ENCODE results near the gene SSX2.
"Not testable (repeated sequence)": the region's sequence is repeated elsewhere in the genome, so short reads cannot be mapped to it uniquely, and the experiment has no call there.

DNA sequence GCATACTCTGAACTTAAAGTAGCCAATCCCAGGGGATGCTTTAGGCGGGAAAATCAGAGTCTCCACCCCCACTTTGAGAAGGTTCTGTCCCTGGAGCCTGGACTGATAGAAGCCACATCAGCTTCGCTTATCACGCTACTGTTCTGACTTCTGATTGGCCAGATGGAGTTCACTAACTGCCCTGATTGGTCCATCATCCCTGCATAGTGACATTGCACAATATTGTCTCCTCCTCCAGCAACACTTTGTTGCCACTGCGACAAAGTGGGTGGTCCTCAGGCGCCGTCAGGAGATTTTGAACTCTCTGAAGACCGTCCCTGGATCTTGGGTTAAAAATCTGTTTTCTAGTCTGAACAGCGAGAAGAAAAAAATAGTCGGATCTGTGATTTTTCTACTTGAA, 52.2 kb downstream of the SSX2 start, which contains the start of gene SSX7:
- TF ChIP-seq, protein P1, sequence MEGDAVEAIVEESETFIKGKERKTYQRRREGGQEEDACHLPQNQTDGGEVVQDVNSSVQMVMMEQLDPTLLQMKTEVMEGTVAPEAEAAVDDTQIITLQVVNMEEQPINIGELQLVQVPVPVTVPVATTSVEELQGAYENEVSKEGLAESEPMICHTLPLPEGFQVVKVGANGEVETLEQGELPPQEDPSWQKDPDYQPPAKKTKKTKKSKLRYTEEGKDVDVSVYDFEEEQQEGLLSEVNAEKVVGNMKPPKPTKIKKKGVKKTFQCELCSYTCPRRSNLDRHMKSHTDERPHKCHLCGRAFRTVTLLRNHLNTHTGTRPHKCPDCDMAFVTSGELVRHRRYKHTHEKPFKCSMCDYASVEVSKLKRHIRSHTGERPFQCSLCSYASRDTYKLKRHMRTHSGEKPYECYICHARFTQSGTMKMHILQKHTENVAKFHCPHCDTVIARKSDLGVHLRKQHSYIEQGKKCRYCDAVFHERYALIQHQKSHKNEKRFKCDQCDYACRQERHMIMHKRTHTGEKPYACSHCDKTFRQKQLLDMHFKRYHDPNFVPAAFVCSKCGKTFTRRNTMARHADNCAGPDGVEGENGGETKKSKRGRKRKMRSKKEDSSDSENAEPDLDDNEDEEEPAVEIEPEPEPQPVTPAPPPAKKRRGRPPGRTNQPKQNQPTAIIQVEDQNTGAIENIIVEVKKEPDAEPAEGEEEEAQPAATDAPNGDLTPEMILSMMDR (IDR thresholded peaks at IDR 0.05), result not testable (repeated sequence)
- not testable (repeated sequence) for TF ChIP-seq POLR2A (IDR thresholded peaks at IDR 0.05)
